CD4-positive, alpha-beta T cell treated with Interleukin-15 for 1 hour (primary cell): ENCODE data around the gene RAB38.

Source experiments
- DNase-seq: peaks from one replicate; pipeline ENCODE4 v3.0.0-alpha.2; 2020

The RAB38 gene

GRCh38 chr11:88101881-88102597 lies 73.2 kb downstream of the RAB38 start:
- DNase-seq, result no peak

GRCh38 chr11:88100151-88100550 lies 75.1 kb downstream of the RAB38 start:
- no peak for DNase-seq

GRCh38 chr11:88098289-88098688 lies 77.0 kb downstream of the RAB38 start:
- DNase-seq, result no peak

- DNase-seq, result no peak
Measured at GRCh38 chr11:88089134-88089533, 86.1 kb downstream of the RAB38 start.

- DNase-seq, result no peak
Measured at GRCh38 chr11:88087337-88087736, 87.9 kb downstream of the RAB38 start.

- no peak for DNase-seq
Measured at GRCh38 chr11:88086297-88086696, 88.9 kb downstream of the RAB38 start.

GRCh38 chr11:88070437-88070836 lies 104.8 kb downstream of the RAB38 start:
- no peak for DNase-seq

GRCh38 chr11:88068848-88069554 lies 106.2 kb downstream of the RAB38 start:
- no peak for DNase-seq

- no peak for DNase-seq
Measured at GRCh38 chr11:88066090-88066489, 109.2 kb downstream of the RAB38 start.

- no peak for DNase-seq
Measured at GRCh38 chr11:88064097-88064705, 111.0 kb downstream of the RAB38 start.
